HepG2 (cell line): Measurements from ENCODE around the gene SLC16A9. TPM values are rescaled to one million over a fixed set of nuclear protein-coding genes. Genes with fewer than 3 reads are reported as not detected.
A peak's percentile ranks its signal among the peaks of the same experiment; 100 is the strongest.

ENCODE experiments used
- AGO1 ChIP-seq: fragments of 200-400 bp; formaldehyde crosslinking; IDR thresholded peaks from 2 replicates; pipeline ENCODE4 v1.6.1; 2017; ENCODE audit warnings: mild to moderate bottlenecking, low read depth, low read length, moderate library complexity; ENCODE audit not compliant: poor library complexity, severe bottlenecking
- CTCF ChIP-seq: sonication (generic); formaldehyde crosslinking; IDR thresholded peaks from 2 replicates; pipeline ENCODE4 v1.5.0; 2020; ENCODE audit warnings: mild to moderate bottlenecking, missing genetic modification reagents, moderate library complexity
- ELF4 ChIP-seq: sonication (generic); formaldehyde crosslinking; IDR thresholded peaks from 2 replicates; pipeline ENCODE4 v1.5.0; 2020; ENCODE audit warnings: missing genetic modification reagents, mild to moderate bottlenecking, moderate library complexity, borderline replicate concordance
- HNF4G ChIP-seq, 2 experiments: sonication (generic) in 1 of 2; formaldehyde crosslinking in 1 of 2; IDR thresholded peaks; 2 replicates each; pipeline versions ENCODE4 v1.4.0 to v1.6.1; 2011 to 2020; ENCODE audit warnings: borderline replicate concordance in 2 of 2, low read depth in 2 of 2, mild to moderate bottlenecking in 2 of 2, low read length in 1 of 2, missing genetic modification reagents in 1 of 2, moderate library complexity in 1 of 2
- KMT2A ChIP-seq: sonication (generic); formaldehyde crosslinking; IDR thresholded peaks from 2 replicates; pipeline ENCODE4 v1.4.0; 2020; ENCODE audit warnings: missing genetic modification reagents
- MTA1 ChIP-seq: sonication (generic); formaldehyde crosslinking; IDR thresholded peaks from 2 replicates; pipeline ENCODE4 v1.4.0; 2020; ENCODE audit warnings: missing genetic modification reagents, mild to moderate bottlenecking, borderline replicate concordance
- PRDM4 ChIP-seq: sonication (generic); formaldehyde crosslinking; IDR thresholded peaks from 2 replicates; pipeline ENCODE4 v1.9.0; 2021; ENCODE audit warnings: missing genetic modification reagents, borderline replicate concordance
- SMC3 ChIP-seq: IDR thresholded peaks from 2 replicates; pipeline ENCODE4 v1.6.1; 2011; ENCODE audit warnings: low read length, improper control_type of control experiment
- SRF ChIP-seq: IDR thresholded peaks from 2 replicates; pipeline ENCODE4 v1.6.1; 2011; ENCODE audit warnings: mild to moderate bottlenecking, low read depth, low read length, moderate library complexity
- STAG1 ChIP-seq: sonication (generic); formaldehyde crosslinking; IDR thresholded peaks from 2 replicates; pipeline ENCODE4 v1.4.0; 2020; ENCODE audit warnings: missing genetic modification reagents
- TARDBP ChIP-seq: sonication (generic); formaldehyde crosslinking; IDR thresholded peaks from 2 replicates; pipeline ENCODE4 v1.8.0; 2022; ENCODE audit warnings: mild to moderate bottlenecking, missing genetic modification reagents
- YEATS2 ChIP-seq: sonication (generic); formaldehyde crosslinking; IDR thresholded peaks from 2 replicates; pipeline ENCODE4 v1.4.0; 2020; ENCODE audit warnings: missing genetic modification reagents, borderline replicate concordance
- ZBED4 ChIP-seq: sonication (generic); formaldehyde crosslinking; IDR thresholded peaks from 2 replicates; pipeline ENCODE4 v1.4.0; 2020; ENCODE audit warnings: missing genetic modification reagents, borderline replicate concordance
- ZFP1 ChIP-seq: IDR thresholded peaks from 2 replicates; pipeline ENCODE4 v1.6.1; 2016
- ZFYVE20 ChIP-seq: sonication (generic); formaldehyde crosslinking; IDR thresholded peaks from 2 replicates; pipeline ENCODE4 v1.8.0; 2023; ENCODE audit warnings: low read depth, mild to moderate bottlenecking, moderate library complexity, missing genetic modification reagents, borderline replicate concordance
- ZNF101 ChIP-seq: sonication (generic); formaldehyde crosslinking; IDR thresholded peaks from 2 replicates; pipeline ENCODE4 v1.4.0; 2020; ENCODE audit warnings: mild to moderate bottlenecking, low read depth, missing genetic modification reagents, borderline replicate concordance
- ZNF224 ChIP-seq: sonication (generic); formaldehyde crosslinking; IDR thresholded peaks from 2 replicates; pipeline ENCODE4 v1.5.0; 2020; ENCODE audit warnings: mild to moderate bottlenecking, missing genetic modification reagents
- ZNF282 ChIP-seq: fragments of 450-650 bp; IDR thresholded peaks from 2 replicates; pipeline ENCODE4 v1.6.1; 2018; ENCODE audit not compliant: partially characterized antibody
- ZNF34 ChIP-seq: sonication (generic); formaldehyde crosslinking; IDR thresholded peaks from 2 replicates; pipeline ENCODE4 v1.4.0; 2020; ENCODE audit warnings: mild to moderate bottlenecking, missing genetic modification reagents, borderline replicate concordance
- ZNF564 ChIP-seq: sonication (generic); formaldehyde crosslinking; IDR thresholded peaks from 2 replicates; pipeline ENCODE4 v1.8.1; 2023; ENCODE audit warnings: mild to moderate bottlenecking, missing genetic modification reagents
- ZNF644 ChIP-seq: IDR thresholded peaks from 2 replicates; pipeline ENCODE4 v1.6.1; 2016; ENCODE audit warnings: low read depth
- ZNF672 ChIP-seq: sonication (generic); formaldehyde crosslinking; IDR thresholded peaks from 2 replicates; pipeline ENCODE4 v1.8.1; 2022; ENCODE audit warnings: missing genetic modification reagents
- polyA plus RNA-seq, 8 experiments: library from polyadenylated mRNA; depleted of rRNA in 3 of 8; stranded (reverse) in 7 of 8; unstranded in 1 of 8; fragments of >200 nt; fragmentation: Illumina TruSeq in 4 of 8; extraction: Trizol in 4 of 8; gene quantifications; 2 replicates each; pipeline versions ENCODE4 v1.2.1 to v1.2.3, GENCODE V29; 2011 to 2016; ENCODE audit warnings: low read depth in 4 of 8, missing spikeins in 1 of 8, mixed read lengths in 1 of 8; ENCODE audit not compliant: insufficient read depth in 1 of 8
- total RNA-seq, 5 experiments: library from RNA; depleted of rRNA; stranded (reverse); fragments of >200 nt; fragmentation: Illumina TruSeq; extraction: Trizol; gene quantifications; 2 replicates each; pipeline ENCODE4 v1.2.3, GENCODE V29; 2016; ENCODE audit warnings: low read depth in 1 of 5

SLC16A9 gene
- total and polyA plus RNA-seq, 2 of the 13 experiments (the other 11 are each of a cell fraction or from before 2014, with no cell fraction given), result 0.01 to 0.09 TPM

GRCh38 chr10:59622320-59623132 lies 87.1 kb downstream of the SLC16A9 start (continued):
- TF ChIP-seq YEATS2 (CRISPR knock-in tag) (no peak), ZNF34 (CRISPR knock-in tag) (no peak), KMT2A (CRISPR knock-in tag) (no peak), ZNF282 (no peak), CTCF (peak; percentile 70), TARDBP (no peak), STAG1 (CRISPR knock-in tag) (peak; percentile 63), SMC3 (peak; percentile 68), ZFYVE20 (CRISPR knock-in tag) (no peak), AGO1 (no peak), ZNF101 (CRISPR knock-in tag) (no peak), SRF (0 out of 2 replicates have a peak, but pooled peaks have one; percentile 24), ZNF564 (no peak), MTA1 (CRISPR knock-in tag) (no peak), ZNF672 (CRISPR knock-in tag) (no peak), PRDM4 (no peak), ZNF644 (CRISPR knock-in tag) (no peak), ZFP1 (CRISPR knock-in tag) (no peak), HNF4G (IDR thresholded peaks at IDR 0.05; ENCODE audit: borderline replicate concordance, low read depth, low read length) (no peak), HNF4G (CRISPR knock-in tag; IDR thresholded peaks at IDR 0.05; ENCODE audit: borderline replicate concordance, low read depth) (no peak), ELF4 (CRISPR knock-in tag) (no peak), ZNF224 (CRISPR knock-in tag) (no peak), ZBED4 (CRISPR knock-in tag) (no peak)
